GM12864 (cell line): Measurements from ENCODE around the gene DAPK1.

Experiments used
- DNase-seq: peaks from one replicate; pipeline ENCODE4 v3.0.0-alpha.2; 2011; ENCODE audit warnings: low read depth
- H3K4me3 ChIP-seq: 2 replicates; pipeline ENCODE4 v1.5.1; 2011; ENCODE audit warnings: mild to moderate bottlenecking, low read depth, low read length, control low read depth
- TF ChIP-seq, protein P1 (sequence below): IDR thresholded peaks from 2 replicates; pipeline ENCODE4 v1.5.1; 2011; ENCODE audit warnings: low read depth, mild to moderate bottlenecking, moderate library complexity, low read length, control low read depth, inconsistent platforms; ENCODE audit errors: missing control alignments

DAPK1 gene

DNA sequence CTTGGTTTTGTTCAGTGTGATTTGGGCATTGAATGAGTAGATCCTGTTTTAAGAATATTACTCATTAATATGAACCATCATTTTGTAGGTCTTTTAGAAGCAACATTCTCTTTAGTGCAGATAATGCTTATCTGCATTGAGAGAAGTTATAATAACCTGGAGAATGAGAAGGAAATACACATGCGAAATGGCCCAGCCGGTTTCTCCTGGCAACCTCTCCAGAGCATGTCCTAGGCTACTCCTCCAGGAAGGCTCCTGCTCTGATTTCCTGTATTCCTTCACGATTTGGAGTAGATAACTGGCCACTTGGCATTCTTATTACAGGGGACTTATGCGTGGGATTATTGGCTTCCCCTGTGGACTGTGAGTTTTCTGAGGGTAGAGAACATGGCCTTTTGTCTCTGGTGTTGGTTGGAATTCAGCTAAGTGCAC lies 12.6 kb downstream of the DAPK1 start:
- DNase-seq = no peak
- no peak overlapping the region for H3K4me3 ChIP-seq
- TF ChIP-seq, protein P1, sequence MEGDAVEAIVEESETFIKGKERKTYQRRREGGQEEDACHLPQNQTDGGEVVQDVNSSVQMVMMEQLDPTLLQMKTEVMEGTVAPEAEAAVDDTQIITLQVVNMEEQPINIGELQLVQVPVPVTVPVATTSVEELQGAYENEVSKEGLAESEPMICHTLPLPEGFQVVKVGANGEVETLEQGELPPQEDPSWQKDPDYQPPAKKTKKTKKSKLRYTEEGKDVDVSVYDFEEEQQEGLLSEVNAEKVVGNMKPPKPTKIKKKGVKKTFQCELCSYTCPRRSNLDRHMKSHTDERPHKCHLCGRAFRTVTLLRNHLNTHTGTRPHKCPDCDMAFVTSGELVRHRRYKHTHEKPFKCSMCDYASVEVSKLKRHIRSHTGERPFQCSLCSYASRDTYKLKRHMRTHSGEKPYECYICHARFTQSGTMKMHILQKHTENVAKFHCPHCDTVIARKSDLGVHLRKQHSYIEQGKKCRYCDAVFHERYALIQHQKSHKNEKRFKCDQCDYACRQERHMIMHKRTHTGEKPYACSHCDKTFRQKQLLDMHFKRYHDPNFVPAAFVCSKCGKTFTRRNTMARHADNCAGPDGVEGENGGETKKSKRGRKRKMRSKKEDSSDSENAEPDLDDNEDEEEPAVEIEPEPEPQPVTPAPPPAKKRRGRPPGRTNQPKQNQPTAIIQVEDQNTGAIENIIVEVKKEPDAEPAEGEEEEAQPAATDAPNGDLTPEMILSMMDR = no peak

DNA sequence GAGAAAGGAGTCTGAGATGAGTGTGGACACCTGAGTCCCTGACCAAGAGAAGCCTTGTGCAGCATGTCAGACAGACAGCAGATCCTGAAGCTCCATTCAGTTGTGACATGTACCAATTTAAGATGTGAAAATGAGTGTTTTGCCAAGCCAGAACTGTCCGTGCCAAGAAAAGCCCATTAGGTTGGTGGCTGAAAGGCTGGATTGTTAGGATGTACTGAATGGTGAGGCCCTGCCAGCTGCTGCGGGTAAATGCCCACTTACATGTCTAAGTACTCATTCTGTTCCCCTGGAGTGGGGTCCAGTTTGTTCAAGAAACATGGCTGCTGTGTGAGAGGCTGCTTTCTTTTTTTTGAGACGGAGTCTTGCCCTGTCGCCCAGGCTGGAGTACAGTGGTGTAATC lies 14.6 kb downstream of the DAPK1 start:
- TF ChIP-seq, protein P1 = no peak
- DNase-seq = no peak
- no peak overlapping the region for H3K4me3 ChIP-seq

DNA sequence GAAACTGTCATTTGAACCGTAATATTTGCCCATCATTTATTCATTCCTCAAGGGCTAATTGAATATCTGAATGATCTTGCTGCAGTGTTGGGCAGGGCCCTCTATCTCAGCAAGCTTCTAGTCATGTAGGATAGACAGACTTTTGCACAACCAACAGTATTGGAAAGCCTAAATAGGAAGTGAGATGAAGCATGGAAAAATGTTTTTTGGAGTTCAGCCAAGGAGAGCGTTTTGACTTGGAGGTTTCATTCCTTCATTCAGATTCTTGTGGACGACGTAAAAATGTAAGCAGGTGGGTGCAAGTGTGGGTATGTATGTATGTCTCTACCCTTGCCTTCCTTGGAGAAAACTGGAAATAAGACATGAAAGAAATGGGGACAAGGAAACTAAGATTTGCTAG lies 15.5 kb downstream of the DAPK1 start:
- H3K4me3 ChIP-seq = no peak overlapping the region
- no peak for DNase-seq
- TF ChIP-seq, protein P1 = no peak

DNA sequence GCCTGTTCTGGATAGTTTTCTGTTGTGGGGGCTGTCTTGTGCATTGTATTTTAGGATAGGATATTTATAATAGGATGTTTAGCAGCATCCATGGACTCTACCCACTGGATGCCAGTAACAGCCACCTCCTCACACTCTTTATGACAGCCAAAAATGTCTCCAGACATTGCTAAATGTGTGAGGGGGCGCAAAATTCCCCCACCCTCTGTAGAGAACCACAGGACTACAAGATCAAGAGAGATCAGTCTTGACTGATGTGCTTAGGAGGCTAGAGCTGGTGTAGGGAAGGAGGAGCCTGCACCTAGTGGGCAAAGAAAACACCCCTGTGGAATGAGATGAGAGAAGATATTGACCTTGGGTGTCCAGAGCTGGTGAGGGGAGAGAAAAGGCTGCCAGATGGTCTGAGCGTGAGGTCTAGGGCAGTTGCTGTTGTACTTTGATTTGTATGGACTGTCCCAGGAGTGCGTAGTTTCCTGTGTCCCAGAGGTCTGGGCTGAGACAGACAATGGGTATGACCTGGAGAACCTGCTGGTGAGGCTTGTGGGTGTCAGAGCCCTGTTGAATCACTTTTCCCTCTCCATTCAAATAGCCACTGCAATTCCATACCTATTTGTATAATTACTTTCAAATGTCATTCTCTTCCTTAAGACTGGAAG lies 16.3 kb downstream of the DAPK1 start:
- H3K4me3 ChIP-seq = no peak overlapping the region
- DNase-seq = no peak
- TF ChIP-seq, protein P1 = no peak

DNA sequence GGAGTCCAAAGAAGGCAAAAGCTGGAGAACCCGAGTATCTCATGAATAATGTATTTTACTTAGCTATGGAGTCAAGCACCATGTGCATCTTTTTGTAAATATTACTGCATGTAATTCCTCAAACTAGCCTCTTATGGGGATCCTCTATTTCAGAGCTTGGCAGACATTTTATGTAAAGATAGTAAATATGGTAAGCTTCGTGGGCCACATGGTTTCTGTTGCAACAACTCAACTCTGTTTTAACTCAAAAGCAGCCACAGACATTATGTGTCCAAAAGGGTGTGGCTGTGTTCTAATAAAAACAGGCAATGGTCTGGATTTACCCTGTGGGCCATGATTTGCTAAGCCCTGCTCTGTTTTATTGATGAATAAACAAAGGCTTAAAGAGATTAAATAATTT lies 17.3 kb downstream of the DAPK1 start:
- TF ChIP-seq, protein P1 = no peak
- no peak overlapping the region for H3K4me3 ChIP-seq
- no peak for DNase-seq

DNA sequence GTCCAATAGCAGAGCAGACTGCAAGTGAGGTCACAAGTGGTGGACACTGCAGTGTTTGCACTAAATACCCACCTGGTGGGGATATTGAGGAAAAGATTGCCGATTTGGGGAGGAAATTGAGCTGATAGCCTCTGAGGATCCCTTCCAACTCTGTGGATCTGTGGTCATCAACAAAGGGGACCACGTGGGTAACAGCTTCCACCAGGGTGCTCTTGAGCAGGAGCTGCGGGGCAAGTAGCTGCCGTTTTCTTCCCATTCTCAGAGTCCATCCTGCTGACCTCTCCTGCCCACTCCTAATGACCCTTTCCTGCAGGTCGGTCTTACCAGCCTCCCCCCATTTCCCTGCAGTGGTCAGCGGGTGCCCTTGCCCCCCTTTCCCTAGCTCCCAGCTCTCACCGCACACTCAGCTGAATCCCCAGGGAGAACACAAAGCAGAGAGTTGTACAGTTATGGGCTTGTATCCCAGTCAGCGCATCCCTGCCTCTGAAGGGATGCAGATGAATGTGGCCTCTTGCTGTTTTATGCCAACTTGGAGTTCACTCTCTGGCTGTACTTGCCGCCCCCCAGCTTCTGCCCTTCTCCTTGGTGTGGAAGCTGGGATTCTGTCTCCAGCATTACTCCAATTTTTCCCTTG lies 18.0 kb downstream of the DAPK1 start:
- no peak for DNase-seq
- TF ChIP-seq, protein P1 = no peak
- no peak overlapping the region for H3K4me3 ChIP-seq
